H1 (cell line): ENCODE results near the gene L3MBTL3. TPM values are rescaled to one million over a fixed set of nuclear protein-coding genes. Genes with fewer than 3 reads are reported as not detected.

Experiments
- CTCF ChIA-PET: fragments of 300-600 bp; sonication (Branson Sonifier 250); formaldehyde crosslinking; loops from one replicate; lab custom pipeline; 2021; ENCODE audit not compliant: partially characterized antibody; lab: Charles Lee
- POLR2A ChIA-PET: fragments of 300-600 bp; sonication (Branson Sonifier 250); formaldehyde crosslinking; loops from one replicate; lab custom pipeline; 2021; ENCODE audit warnings: inconsistent platforms; ENCODE audit not compliant: partially characterized antibody; lab: Charles Lee
- DNase-seq, 2 experiments: peaks; one replicate each; pipeline versions ENCODE4 v3.0.0 to v3.0.0-alpha.2; 2010 to 2022; ENCODE audit warnings: low spot score in 2 of 2, low read depth in 1 of 2, mixed read lengths in 1 of 2
- FAIRE-seq: peaks from 2 replicates; lab custom pipeline; 2011; peaks lifted over from hg19 to GRCh38; lab: Jason Lieb, UNC
- H2AFZ ChIP-seq: 2 replicates; pipeline ENCODE4 v1.8.1; 2012; ENCODE audit warnings: low read length, inconsistent platforms
- H2AK5ac ChIP-seq: 2 replicates; pipeline ENCODE4 v1.6.1; 2013; ENCODE audit warnings: low read depth, low read length
- H2BK120ac ChIP-seq: replicated peaks from 2 replicates; pipeline ENCODE3; 2013; ENCODE audit warnings: low read depth, low read length, inconsistent platforms
- H2BK12ac ChIP-seq: 2 replicates; pipeline ENCODE4 v1.6.1; 2013; ENCODE audit warnings: low read depth, low read length
- H2BK15ac ChIP-seq: 2 replicates; pipeline ENCODE4 v1.6.1; 2013; ENCODE audit warnings: low read length
- H2BK20ac ChIP-seq: 2 replicates; pipeline ENCODE4 v1.6.1; 2013; ENCODE audit warnings: low read length
- H2BK5ac ChIP-seq: 2 replicates; pipeline ENCODE4 v1.6.1; 2013; ENCODE audit warnings: low read depth, low read length
- H3K14ac ChIP-seq: 2 replicates; pipeline ENCODE4 v1.6.1; 2013; ENCODE audit warnings: inconsistent platforms; ENCODE audit not compliant: insufficient read length
- H3K18ac ChIP-seq: 2 replicates; pipeline ENCODE4 v1.6.1; 2013; ENCODE audit warnings: low read length; ENCODE audit errors: extremely low read depth
- H3K23ac ChIP-seq: 2 replicates; pipeline ENCODE4 v1.6.1; 2013; ENCODE audit warnings: inconsistent platforms; ENCODE audit not compliant: insufficient read length
- H3K23me2 ChIP-seq: 2 replicates; pipeline ENCODE4 v1.6.1; 2013; ENCODE audit warnings: low read depth, low read length
- H3K27ac ChIP-seq: 2 replicates; pipeline ENCODE4 v1.6.1; 2011; ENCODE audit warnings: low read depth, low read length, inconsistent platforms
- H3K27me3 ChIP-seq, 4 experiments: replicated peaks in 1 of 4; 1 replicate in 1 of 4; 2 replicates in 3 of 4; pipeline versions ENCODE4 v1.6.1 to v1.8.1; 2011 to 2013; ENCODE audit warnings: low read length in 3 of 4, mild to moderate bottlenecking in 3 of 4, inconsistent platforms in 2 of 4, mixed read lengths in 2 of 4, moderate library complexity in 1 of 4; ENCODE audit not compliant: control insufficient read depth in 3 of 4, insufficient read depth in 3 of 4; ENCODE audit errors: extremely low read depth in 1 of 4
- H3K36me3 ChIP-seq, 4 experiments: 2 replicates each; pipeline versions ENCODE4 v1.6.1 to v1.8.1; 2011 to 2013; ENCODE audit warnings: mild to moderate bottlenecking in 4 of 4, low read length in 3 of 4, moderate library complexity in 2 of 4, control low read depth in 1 of 4, inconsistent platforms in 1 of 4; ENCODE audit not compliant: insufficient read depth in 4 of 4, control insufficient read depth in 2 of 4
- H3K4ac ChIP-seq: replicated peaks from 2 replicates; pipeline ENCODE3; 2013; ENCODE audit warnings: low read length, low read depth, mixed read lengths, inconsistent platforms; ENCODE audit not compliant: insufficient read length
- H3K4me1 ChIP-seq, 4 experiments: replicated peaks in 1 of 4; 1 replicate in 1 of 4; 2 replicates in 3 of 4; pipeline versions ENCODE4 v1.6.1 to v1.8.1; 2011 to 2013; ENCODE audit warnings: low read length in 3 of 4, inconsistent platforms in 2 of 4, mixed read lengths in 1 of 4; ENCODE audit not compliant: insufficient read depth in 4 of 4, control insufficient read depth in 3 of 4
- H3K4me2 ChIP-seq, 2 experiments: 2 replicates each; pipeline versions ENCODE4 v1.6.1 to v1.8.1; 2011 to 2013; ENCODE audit warnings: low read depth in 2 of 2, low read length in 2 of 2, control low read depth in 1 of 2, inconsistent platforms in 1 of 2, mild to moderate bottlenecking in 1 of 2; ENCODE audit not compliant: insufficient read depth in 1 of 2
- H3K4me3 ChIP-seq, 4 experiments: fragments of 200-600, 300-600 bp in 1 of 4; sonication (generic), shearing (Covaris generic), sonication (Bioruptor Twin) in 1 of 4; 2 replicates each; pipeline versions ENCODE4 v1.5.1 to v1.8.1; 2011 to 2016; ENCODE audit warnings: low read length in 4 of 4, low read depth in 3 of 4, control low read depth in 2 of 4, inconsistent platforms in 2 of 4, mild to moderate bottlenecking in 2 of 4, mixed read lengths in 1 of 4, moderate library complexity in 1 of 4; ENCODE audit not compliant: insufficient read depth in 2 of 4; ENCODE audit errors: extremely low read depth in 1 of 4
- H3K56ac ChIP-seq: replicated peaks from 2 replicates; pipeline ENCODE3; 2013; ENCODE audit warnings: low read depth, mild to moderate bottlenecking, mixed read lengths, low read length, inconsistent platforms; ENCODE audit not compliant: insufficient read length
- H3K79me1 ChIP-seq: 2 replicates; pipeline ENCODE4 v1.6.1; 2013; ENCODE audit warnings: low read depth, low read length, control low read depth
- H3K79me2 ChIP-seq, 2 experiments: 2 replicates each; pipeline versions ENCODE4 v1.6.1 to v1.8.1; 2012 to 2013; ENCODE audit warnings: low read length in 2 of 2, mild to moderate bottlenecking in 2 of 2, inconsistent platforms in 1 of 2; ENCODE audit not compliant: insufficient read depth in 2 of 2, control insufficient read depth in 1 of 2
- H3K9ac ChIP-seq, 4 experiments: replicated peaks in 1 of 4; 1 replicate in 1 of 4; 2 replicates in 3 of 4; pipeline versions ENCODE4 v1.6.1 to v1.8.1; 2011 to 2013; ENCODE audit warnings: low read depth in 3 of 4, low read length in 3 of 4, control low read depth in 2 of 4, mild to moderate bottlenecking in 2 of 4, moderate library complexity in 2 of 4, inconsistent platforms in 1 of 4; ENCODE audit errors: extremely low read depth in 1 of 4
- H3K9me3 ChIP-seq, 2 experiments: 2 replicates each; pipeline versions ENCODE4 v1.6.1 to v1.8.1; 2012 to 2013; ENCODE audit warnings: mild to moderate bottlenecking in 2 of 2, moderate library complexity in 2 of 2, control low read depth in 1 of 2, inconsistent platforms in 1 of 2, low read depth in 1 of 2, low read length in 1 of 2, mixed read lengths in 1 of 2; ENCODE audit not compliant: insufficient read depth in 2 of 2
- H4K20me1 ChIP-seq, 2 experiments: replicated peaks in 1 of 2; 2 replicates each; pipeline versions ENCODE3 to v1.8.1; 2011 to 2013; ENCODE audit warnings: inconsistent platforms in 2 of 2, low read length in 2 of 2, mild to moderate bottlenecking in 1 of 2; ENCODE audit not compliant: insufficient read depth in 2 of 2, control insufficient read depth in 1 of 2
- H4K5ac ChIP-seq: 2 replicates; pipeline ENCODE4 v1.6.1; 2013; ENCODE audit warnings: low read length, low read depth, mixed read lengths, inconsistent platforms; ENCODE audit not compliant: insufficient read length
- H4K8ac ChIP-seq: 2 replicates; pipeline ENCODE4 v1.8.0; 2013; ENCODE audit warnings: mild to moderate bottlenecking, moderate library complexity, low read length, inconsistent platforms; ENCODE audit not compliant: insufficient read depth; ENCODE audit errors: extremely low read depth
- H4K91ac ChIP-seq: replicated peaks from 2 replicates; pipeline ENCODE3; 2013; ENCODE audit warnings: low read length, mixed read lengths, inconsistent platforms; ENCODE audit not compliant: insufficient read length
- BCL11A ChIP-seq, 2 experiments: IDR thresholded peaks; one replicate each; pipeline ENCODE4 v1.6.1; 2011; ENCODE audit warnings: low read depth in 2 of 2, low read length in 2 of 2, mild to moderate bottlenecking in 2 of 2
- CBX8 ChIP-seq: fragments of 300-800, 300-1000 bp; sonication (generic); IDR thresholded peaks from 2 replicates; pipeline ENCODE4 v1.7.1; 2016; ENCODE audit warnings: low read depth, low read length, borderline replicate concordance
- POU5F1 ChIP-seq: IDR thresholded peaks from 2 replicates; pipeline ENCODE4 v1.6.1; 2011; ENCODE audit warnings: low read depth, mild to moderate bottlenecking, low read length, moderate library complexity
- TBP ChIP-seq: IDR thresholded peaks from 2 replicates; pipeline ENCODE4 v1.6.1; 2011; ENCODE audit warnings: low read depth, low read length, improper control_type of control experiment
- WGBS, 2 experiments: shearing (Covaris generic) in 1 of 2; methylation state at CpG; one replicate each; pipeline versions ENCODE4 v1.1.6 to v1.1.7; 2013 to 2015; ENCODE audit warnings: low lambda C conversion rate in 2 of 2, mixed read lengths in 2 of 2, inconsistent platforms in 1 of 2, low coverage in 1 of 2, missing lambda C conversion rate in 1 of 2; ENCODE audit not compliant: insufficient replicate concordance in 2 of 2, insufficient coverage in 1 of 2, insufficient read length in 1 of 2; ENCODE audit errors: extremely low coverage in 1 of 2, missing lambda C conversion rate in 1 of 2; 5-methylcytosine and 5-hydroxymethylcytosine counted together
- polyA plus RNA-seq, 7 experiments: library from polyadenylated mRNA; depleted of rRNA in 3 of 7; stranded (reverse) in 5 of 7; unstranded in 2 of 7; fragments of >200 nt in 5 of 7; fragments of 200-250 nt in 2 of 7; gene quantifications; 1 replicate in 5 of 7; 2 replicates in 1 of 7; 4 replicates in 1 of 7; pipeline versions ENCODE4 v1.2.1 to v1.2.3, GENCODE V29; 2011 to 2013; ENCODE audit warnings: missing spikeins in 2 of 7, mixed read lengths in 2 of 7
- total RNA-seq: library from RNA; stranded (reverse); fragmentation: NEBNext Ultra II Directional; extraction: Animal tissue kit (Norgen Biotek cat#: 25700); gene quantifications from 2 replicates; pipeline ENCODE4 v1.2.1, GENCODE V29; 2021

The L3MBTL3 gene
- total and polyA plus RNA-seq, 2 of the 8 experiments (the other 6 are each of a cell fraction or from before 2014, with no cell fraction given): 3.9 to 17.2 TPM

GRCh38 chr6:130138116-130138908 is 119.9 kb downstream of the L3MBTL3 start:
- Histone ChIP-seq H3K4me1 (peaks cover 0 to 2% (median 0%) of the 10 kb centered on the region in 4 experiments; a peak in 2 of 7 replicates), H2BK20ac (no peak overlapping the region), H3K23ac (no peak overlapping the region), H3K18ac (no peak overlapping the region), H3K27ac (no peak overlapping the region), H3K9me3 (no peaks in the 10 kb centered on the region), H3K56ac (no peak overlapping the region), H2BK12ac (no peak overlapping the region), H3K9ac (no peak overlapping the region), H3K4me2 (no peak overlapping the region), H4K8ac (no peak overlapping the region), H4K91ac (no peak overlapping the region), H3K4ac (no peak overlapping the region), H4K5ac (no peak overlapping the region), H3K23me2 (no peaks in the 10 kb centered on the region; the same call in 1 of the 2 replicates), H3K27me3 (no peaks in the 10 kb centered on the region)
- POLR2A ChIA-PET: no interaction called here
- no peak for DNase-seq
- WGBS, 2 experiments: 84% methylated on average over 7 of the region's 7 CpGs; no CpG with 5 or more reads in 1 of the 2 experiments
- TF ChIP-seq TBP: no peak
- no peak for TF ChIP-seq CBX8
- no peak for TF ChIP-seq POU5F1
- no peak for TF ChIP-seq BCL11A (IDR thresholded peaks at IDR 0.05; ENCODE audit: low read depth in 2 of 2, low read length in 2 of 2)
- TF ChIP-seq, all 59 proteins: peak for 0
- H2BK5ac ChIP-seq: no peak overlapping the region
- no peak overlapping the region for H2BK120ac ChIP-seq
- no peak overlapping the region for H2AFZ ChIP-seq
- no peak overlapping the region for H2AK5ac ChIP-seq
- no peak overlapping the region for H3K4me3 ChIP-seq
- no peaks in the 10 kb centered on the region for H3K79me2 ChIP-seq
- H2BK15ac ChIP-seq: no peak overlapping the region
- no peak overlapping the region for H3K14ac ChIP-seq
- no peak for FAIRE-seq
- H4K20me1 ChIP-seq: peaks cover 0 to 2% of the 10 kb centered on the region in 2 experiments
- H3K36me3 ChIP-seq: no peaks in the 10 kb centered on the region
- no peaks in the 10 kb centered on the region for H3K79me1 ChIP-seq
- CTCF ChIA-PET: no interaction called here
